Activated effector memory CD4-positive, alpha-beta T cell treated with anti-CD3 and anti-CD28 coated beads, Interleukin-2, amount 50 U/mL, for 16 hours (primary cell): ENCODE data around the gene SLCO1B3.
"Not testable (repeated sequence)": the region's sequence is repeated elsewhere in the genome, so short reads cannot be mapped to it uniquely, and the experiment has no call there.

Experiments used
- DNase-seq: peaks from one replicate; pipeline ENCODE4 v3.0.0-alpha.2; 2020

SLCO1B3 gene, protein sequence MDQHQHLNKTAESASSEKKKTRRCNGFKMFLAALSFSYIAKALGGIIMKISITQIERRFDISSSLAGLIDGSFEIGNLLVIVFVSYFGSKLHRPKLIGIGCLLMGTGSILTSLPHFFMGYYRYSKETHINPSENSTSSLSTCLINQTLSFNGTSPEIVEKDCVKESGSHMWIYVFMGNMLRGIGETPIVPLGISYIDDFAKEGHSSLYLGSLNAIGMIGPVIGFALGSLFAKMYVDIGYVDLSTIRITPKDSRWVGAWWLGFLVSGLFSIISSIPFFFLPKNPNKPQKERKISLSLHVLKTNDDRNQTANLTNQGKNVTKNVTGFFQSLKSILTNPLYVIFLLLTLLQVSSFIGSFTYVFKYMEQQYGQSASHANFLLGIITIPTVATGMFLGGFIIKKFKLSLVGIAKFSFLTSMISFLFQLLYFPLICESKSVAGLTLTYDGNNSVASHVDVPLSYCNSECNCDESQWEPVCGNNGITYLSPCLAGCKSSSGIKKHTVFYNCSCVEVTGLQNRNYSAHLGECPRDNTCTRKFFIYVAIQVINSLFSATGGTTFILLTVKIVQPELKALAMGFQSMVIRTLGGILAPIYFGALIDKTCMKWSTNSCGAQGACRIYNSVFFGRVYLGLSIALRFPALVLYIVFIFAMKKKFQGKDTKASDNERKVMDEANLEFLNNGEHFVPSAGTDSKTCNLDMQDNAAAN

GRCh38 chr12:20810487-20810886, at the start of gene SLCO1B3:
TSS of gene SLCO1B3 (plus strand) at chr12:20810705. CDS start at chr12:20815739, 5,034 bp downstream.
- no peak for DNase-seq

GRCh38 chr12:20777420-20777819, 33.1 kb upstream of the SLCO1B3 start:
- no peak for DNase-seq

DNA sequence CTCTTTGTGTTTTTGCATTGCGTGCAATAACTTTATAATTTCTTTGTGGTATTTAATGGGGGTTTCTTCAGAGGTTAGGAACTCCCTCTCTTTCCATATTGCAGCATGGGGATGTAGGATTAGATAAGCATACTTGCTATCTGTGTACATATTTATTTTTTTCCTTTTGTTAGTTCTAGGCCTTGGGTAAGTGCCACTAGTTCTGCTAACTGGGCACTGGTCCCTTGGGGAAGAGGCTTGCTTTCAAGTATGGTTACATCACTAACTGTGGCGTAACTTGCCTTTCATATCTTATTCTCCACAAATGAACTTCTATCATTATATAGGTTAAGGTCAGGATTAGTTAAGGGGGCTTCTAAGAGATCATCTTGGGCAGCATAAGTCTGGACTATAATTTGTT, 31.5 kb upstream of the SLCO1B3 start:
- no peak for DNase-seq

DNA sequence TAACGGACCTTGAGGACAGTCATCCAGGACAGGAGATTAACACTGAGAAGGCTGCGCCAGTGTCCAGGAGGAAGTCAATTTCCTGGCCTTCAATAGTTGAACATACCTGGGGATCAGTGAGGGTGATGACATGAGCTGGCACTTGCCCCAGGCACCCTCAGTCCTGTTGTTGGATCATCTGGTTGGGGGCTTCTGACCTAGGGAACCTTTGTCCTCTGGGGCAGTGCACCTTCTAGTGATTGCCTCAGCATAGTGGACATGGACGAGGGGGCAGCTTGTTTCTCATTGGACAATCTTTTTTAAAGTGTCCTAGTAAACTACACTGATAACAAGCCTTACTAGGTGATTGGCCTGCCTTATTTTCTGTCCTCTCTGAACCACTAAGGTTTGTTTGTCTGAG, 30.5 kb upstream of the SLCO1B3 start:
- DNase-seq, result not testable (repeated sequence)

DNA sequence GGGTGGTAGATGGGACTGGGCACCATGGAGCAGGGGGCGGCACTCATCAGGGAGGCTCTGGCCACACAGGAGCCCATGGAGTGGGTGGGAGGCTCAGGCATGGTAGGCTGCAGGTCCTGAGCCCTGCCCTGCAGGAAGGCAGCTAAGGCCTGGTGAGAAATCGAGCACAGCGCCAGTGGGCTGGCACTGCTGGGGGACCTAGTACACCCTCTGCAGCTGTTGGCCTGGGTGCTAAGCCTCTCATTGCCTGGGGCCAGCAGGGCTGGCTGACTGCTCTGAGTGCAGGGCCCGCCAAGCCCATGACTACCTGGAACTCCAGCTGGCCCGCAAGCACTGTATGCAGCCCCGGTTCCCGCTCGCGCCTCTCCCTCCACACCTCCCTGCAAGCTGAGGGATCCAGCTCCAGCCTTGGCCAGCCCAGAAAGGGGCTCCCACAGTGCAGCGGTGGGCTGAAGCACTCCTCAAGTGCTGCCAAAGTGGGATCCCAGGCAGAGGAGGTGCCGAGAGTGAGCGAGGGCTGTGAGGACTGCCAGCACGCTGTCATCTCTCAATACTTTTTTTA, 26.6 kb upstream of the SLCO1B3 start:
- DNase-seq, result not testable (repeated sequence)

DNA sequence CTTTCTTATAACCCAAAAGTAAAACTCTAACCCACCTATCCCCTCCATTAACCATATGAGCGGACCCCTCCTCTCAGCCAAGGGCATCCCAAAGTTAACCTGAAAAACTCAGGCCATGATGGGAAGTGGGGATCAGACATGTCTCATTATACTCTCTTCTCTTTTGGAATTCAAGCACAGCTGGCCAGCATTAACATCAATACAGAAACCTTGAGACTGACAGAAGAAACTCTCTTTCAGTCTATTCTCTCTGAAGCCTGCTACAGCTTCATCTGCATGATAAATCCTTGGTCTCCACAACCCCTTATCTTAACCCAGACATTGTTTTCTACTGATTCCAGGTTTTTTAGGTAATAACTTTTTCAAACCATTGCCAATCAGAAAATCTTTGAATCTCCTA, 17.5 kb upstream of the SLCO1B3 start:
- DNase-seq, result no peak

- DNase-seq, result no peak
Measured at GRCh38 chr12:20798554-20798953, 12.0 kb upstream of the SLCO1B3 start.

DNA sequence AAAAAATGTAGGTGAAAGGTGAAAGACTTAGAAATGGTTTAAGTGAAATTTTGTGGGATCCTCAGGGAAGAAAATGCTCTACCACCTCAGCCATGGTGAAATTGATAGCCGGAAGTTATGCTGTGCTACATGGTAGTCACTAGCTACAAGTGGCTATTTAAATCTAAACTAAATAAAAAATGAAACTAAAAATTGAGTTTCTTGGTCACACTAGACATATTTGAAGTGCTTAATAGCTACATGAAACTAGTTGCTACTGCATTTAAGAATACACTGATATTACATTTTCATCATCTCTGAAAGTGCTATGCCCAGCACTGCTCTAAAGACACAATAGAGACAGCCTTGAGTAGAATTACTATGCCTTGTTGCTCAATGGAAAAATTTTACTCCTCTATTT, 10.3 kb upstream of the SLCO1B3 start:
- DNase-seq, result no peak

GRCh38 chr12:20801035-20801434, 9.5 kb upstream of the SLCO1B3 start:
- DNase-seq, result no peak

DNA sequence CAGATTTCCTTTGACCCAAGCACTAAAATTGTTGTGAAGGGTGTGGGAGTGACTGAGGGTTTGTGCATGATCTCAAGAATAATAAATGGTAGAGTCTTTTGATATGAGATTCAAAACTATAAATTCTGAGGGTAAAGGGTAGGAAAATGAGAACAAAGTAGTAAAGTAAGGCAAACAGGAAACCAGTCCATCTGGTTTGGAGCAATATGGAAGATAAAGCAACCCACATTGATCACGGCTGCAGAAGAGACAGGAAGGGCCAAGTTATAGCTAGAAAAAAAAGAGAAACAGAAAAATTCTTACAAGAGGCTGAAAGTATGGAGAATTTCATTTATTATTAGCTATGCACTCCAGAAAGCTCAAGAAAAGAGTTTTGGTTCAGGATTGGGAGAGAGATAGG, 4.6 kb upstream of the SLCO1B3 start:
- DNase-seq, result no peak

GRCh38 chr12:20807192-20808080, 3.1 kb upstream of the SLCO1B3 start:
- DNase-seq, result no peak

GRCh38 chr12:20808521-20808920, 2.0 kb upstream of the SLCO1B3 start:
- no peak for DNase-seq

GRCh38 chr12:20815574-20815973, 5.1 kb downstream of the SLCO1B3 start:
- DNase-seq, result no peak

DNA sequence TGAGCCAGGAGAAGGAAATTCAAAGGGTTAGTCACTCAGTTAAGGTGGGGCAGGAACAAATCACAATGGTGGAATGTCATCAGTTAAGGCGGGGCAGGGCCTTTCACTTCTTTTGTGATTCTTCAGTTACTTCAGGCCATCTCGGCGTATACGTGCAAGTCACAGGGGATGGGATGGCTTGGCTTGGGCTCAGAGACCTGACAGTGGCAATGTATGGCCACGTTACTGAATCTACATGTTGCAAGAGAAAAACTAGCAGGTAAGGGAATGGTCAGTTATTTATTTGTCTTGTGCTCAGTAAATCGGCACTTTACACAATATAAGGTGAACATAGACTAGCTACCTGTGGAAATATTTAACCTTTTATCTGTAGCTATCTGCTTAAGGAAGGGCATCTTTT, 11.9 kb downstream of the SLCO1B3 start:
- no peak for DNase-seq

DNA sequence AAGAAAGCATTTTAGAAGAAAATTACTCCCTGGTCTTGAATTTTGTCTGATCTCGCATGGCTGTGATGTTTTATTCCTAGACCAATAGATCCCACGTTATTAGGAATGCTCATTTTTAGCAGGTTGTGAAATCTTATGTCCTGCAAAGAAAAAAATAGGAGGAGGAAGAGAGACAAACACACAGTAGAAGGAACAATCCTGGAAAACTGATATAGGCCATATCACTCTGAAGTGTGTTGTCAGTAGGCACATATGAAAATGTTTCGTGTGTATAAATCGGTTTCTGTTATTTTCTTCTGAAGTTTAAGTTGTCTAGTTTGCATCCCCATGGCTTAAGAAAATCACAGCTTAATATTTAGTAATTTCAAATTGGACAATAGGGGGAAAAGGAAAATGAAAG, 12.4 kb downstream of the SLCO1B3 start:
- no peak for DNase-seq

GRCh38 chr12:20829919-20830318, 19.4 kb downstream of the SLCO1B3 start:
- DNase-seq, result no peak

DNA sequence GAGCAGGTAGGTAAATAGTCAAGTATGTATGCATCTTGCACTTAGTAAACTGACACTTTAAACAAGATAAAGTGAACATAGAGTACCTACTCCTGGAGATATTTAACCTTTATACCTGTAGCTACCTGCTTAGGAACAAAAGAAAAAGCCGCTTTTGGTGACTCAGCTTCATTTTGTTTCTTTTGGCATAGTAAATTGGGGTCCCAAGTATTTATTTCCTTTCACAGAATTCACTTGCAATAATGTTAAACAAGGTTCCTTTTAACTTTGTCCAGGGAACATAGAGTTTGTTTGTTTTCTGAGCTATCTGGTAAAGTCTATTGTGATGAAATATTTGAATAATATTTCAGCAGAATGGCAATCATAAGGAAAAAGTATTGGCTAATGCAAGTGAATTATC, 20.0 kb downstream of the SLCO1B3 start:
- no peak for DNase-seq

DNA sequence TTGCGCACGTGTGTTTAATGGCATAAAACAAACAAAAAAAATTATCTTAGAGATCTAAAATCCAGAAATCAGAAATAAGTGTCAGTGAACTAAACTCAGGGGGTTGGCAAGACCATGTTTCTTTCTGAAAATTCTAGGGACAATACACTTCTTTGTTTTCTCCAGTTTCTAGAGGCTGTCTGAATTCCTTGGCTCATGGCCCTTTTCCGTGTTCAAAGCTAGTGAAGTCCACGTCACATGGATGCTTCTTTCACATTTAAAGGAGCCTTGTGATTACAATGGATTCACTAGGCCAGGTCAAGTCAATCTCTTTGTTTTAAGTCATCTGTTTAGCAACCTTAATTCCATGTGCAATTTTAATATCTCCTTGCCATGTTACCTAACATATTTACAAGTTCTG, 22.4 kb downstream of the SLCO1B3 start:
- DNase-seq, result no peak

DNA sequence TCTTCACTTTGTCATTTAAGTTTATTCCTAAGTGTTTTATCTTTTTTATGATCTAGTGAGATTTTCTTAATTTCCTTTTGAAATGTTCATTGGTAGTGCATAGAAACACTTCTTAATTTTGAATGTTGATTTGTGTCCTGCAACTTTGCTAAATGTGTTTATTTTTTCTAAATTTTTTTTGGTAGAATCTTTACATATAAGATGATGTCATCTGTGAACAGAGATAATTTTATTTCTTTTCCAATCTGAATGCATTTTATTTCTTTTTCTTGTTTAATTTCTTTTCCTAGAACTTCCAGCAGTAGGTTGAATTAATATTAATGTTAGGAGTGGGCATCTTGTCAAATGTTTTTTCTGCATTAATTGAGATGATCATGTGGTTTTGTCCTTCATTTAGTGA, 42.1 kb downstream of the SLCO1B3 start:
- DNase-seq, result no peak

GRCh38 chr12:20863056-20863455, 52.6 kb downstream of the SLCO1B3 start:
- DNase-seq, result no peak

DNA sequence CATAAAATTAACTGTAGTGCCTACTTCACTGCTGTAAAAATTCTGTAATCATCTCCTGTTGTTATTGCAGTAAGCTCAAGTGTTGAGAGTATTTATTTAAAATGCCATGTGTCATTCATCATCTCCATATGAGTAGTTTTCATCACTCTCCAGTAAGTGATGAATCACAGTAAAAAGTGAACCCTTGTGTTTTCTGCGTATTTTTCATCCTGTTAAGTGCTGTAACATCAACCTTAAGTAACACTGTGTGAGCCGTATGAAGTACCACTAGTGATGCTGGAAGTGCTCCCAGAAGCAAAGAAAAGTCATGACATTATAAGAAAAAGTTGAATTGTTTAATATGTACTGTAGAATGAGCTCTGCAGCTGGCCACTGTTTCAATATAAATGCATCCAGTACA, 55.4 kb downstream of the SLCO1B3 start:
- DNase-seq, result no peak

DNA sequence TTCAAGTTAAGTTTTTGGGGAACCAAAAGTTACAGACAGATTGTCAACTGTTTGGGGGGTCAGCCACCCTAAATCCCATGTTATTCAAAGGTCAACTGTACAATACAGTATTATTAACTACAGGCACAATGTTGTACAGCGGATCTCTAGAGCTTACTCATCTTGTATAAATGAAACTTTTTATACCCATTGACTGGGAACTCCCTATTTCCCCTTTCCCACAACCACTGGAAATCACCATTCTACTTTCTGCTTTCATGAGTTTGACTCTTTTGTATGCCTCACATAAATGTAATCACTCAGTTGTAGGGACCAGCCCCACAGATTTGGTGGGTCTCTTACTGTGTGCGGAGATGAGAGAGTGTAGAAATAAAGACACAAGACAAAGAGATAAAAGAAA, 57.8 kb downstream of the SLCO1B3 start:
- no peak for DNase-seq

- no peak for DNase-seq
Measured at GRCh38 chr12:20883288-20883687, 72.8 kb downstream of the SLCO1B3 start.
